ENCODE data around the gene APBB2. TPM values are rescaled to one million over a fixed set of nuclear protein-coding genes. Genes with fewer than 3 reads are reported as not detected.

Gene APBB2
- total RNA-seq, 1 experiment from 2014 or later = 49.0 TPM

- TF ChIP-seq MLX (CRISPR knock-in tag; IDR thresholded peaks at IDR 0.05) (no peak), IRF1 (CRISPR knock-in tag; IDR thresholded peaks at IDR 0.05) (no peak), FOXJ3 (CRISPR knock-in tag; IDR thresholded peaks at IDR 0.05; ENCODE audit: borderline replicate concordance) (no peak), NFATC4 (CRISPR knock-in tag; IDR thresholded peaks at IDR 0.05) (no peak), PRRX2 (CRISPR knock-in tag; IDR thresholded peaks at IDR 0.05) (no peak), ZNF263 (CRISPR knock-in tag; IDR thresholded peaks at IDR 0.05; ENCODE audit: low read depth) (no peak)
Observed at GRCh38 chr4:40804598-40804997, 409.7 kb downstream of the APBB2 start (continued).

GRCh38 chr4:40800064-40800463, 414.3 kb downstream of the APBB2 start:
- Mint-ChIP-seq H3K4me3 (no peak overlapping the region), H3K36me3 (no peaks in the 10 kb centered on the region), H3K9me3 (no peaks in the 10 kb centered on the region), H3K27ac (no peak overlapping the region), H3K27me3 (ENCODE audit: low read depth) (no peaks in the 10 kb centered on the region), H3K4me1 (no peaks in the 10 kb centered on the region)
- no peak for ATAC-seq
- ChIA-PET CTCF (no interaction called here), POLR2A (no interaction called here)
- TF ChIP-seq ZBTB21 (CRISPR knock-in tag; IDR thresholded peaks at IDR 0.05; ENCODE audit: borderline replicate concordance) (no peak), JAZF1 (CRISPR knock-in tag; IDR thresholded peaks at IDR 0.05) (no peak), FOXK1 (CRISPR knock-in tag; IDR thresholded peaks at IDR 0.05) (no peak), ZNF281 (CRISPR knock-in tag; IDR thresholded peaks at IDR 0.05) (no peak), PRRX2 (CRISPR knock-in tag; IDR thresholded peaks at IDR 0.05) (no peak), NR3C1 (CRISPR knock-in tag; conservative IDR thresholded peaks at IDR 0.05; ENCODE audit: low read depth) (no peak), GRHL2 (CRISPR knock-in tag; IDR thresholded peaks at IDR 0.05; ENCODE audit: insufficient replicate concordance, severe bottlenecking) (no peak), SMAD4 (CRISPR knock-in tag; IDR thresholded peaks at IDR 0.05) (no peak), ZNF219 (CRISPR knock-in tag; IDR thresholded peaks at IDR 0.05; ENCODE audit: borderline replicate concordance) (no peak), E2F1 (CRISPR knock-in tag; IDR thresholded peaks at IDR 0.05) (no peak), FOXP4 (CRISPR knock-in tag; IDR thresholded peaks at IDR 0.05) (no peak), AFF4 (CRISPR knock-in tag; IDR thresholded peaks at IDR 0.05; ENCODE audit: borderline replicate concordance) (no peak), OVOL2 (CRISPR knock-in tag; IDR thresholded peaks at IDR 0.05; ENCODE audit: borderline replicate concordance) (no peak), ETV6 (CRISPR knock-in tag; IDR thresholded peaks at IDR 0.05) (no peak), ATF3 (CRISPR knock-in tag; conservative IDR thresholded peaks at IDR 0.05) (no peak), ZNF138 (CRISPR knock-in tag; conservative IDR thresholded peaks at IDR 0.05) (no peak), TEAD4 (CRISPR knock-in tag; IDR thresholded peaks at IDR 0.05) (no peak)
- no peak for DNase-seq (ENCODE audit: low spot score)
